GM18505 (cell line): Measurements from ENCODE around the gene SLIT3.

Source experiments
- ATAC-seq: cut with Tn5 transposase; IDR thresholded peaks from one replicate; pipeline ENCODE4 v1.9.1; 2021; ENCODE audit not compliant: unreplicated experiment
- POLR2A ChIP-seq: IDR thresholded peaks from 4 replicates; pipeline ENCODE4 v1.6.1; 2011; ENCODE audit warnings: borderline replicate concordance; ENCODE audit not compliant: insufficient read depth, insufficient read length; ENCODE audit errors: extremely low read depth

The SLIT3 gene

GRCh38 chr5:169012450-169012849 lies 288.5 kb downstream of the SLIT3 start:
- TF ChIP-seq POLR2A, result no peak

GRCh38 chr5:169011451-169011850 lies 289.5 kb downstream of the SLIT3 start:
- TF ChIP-seq POLR2A, result no peak
- no peak for ATAC-seq

More at GRCh38 chr5:169012450-169012849, 288.5 kb downstream of the SLIT3 start:
- no peak for ATAC-seq

- no peak for TF ChIP-seq POLR2A
- ATAC-seq, result no peak
Observed at GRCh38 chr5:169011009-169011408, 289.9 kb downstream of the SLIT3 start.

- TF ChIP-seq POLR2A, result no peak
- ATAC-seq, result no peak
Observed at GRCh38 chr5:169009123-169009522, 291.8 kb downstream of the SLIT3 start.

- TF ChIP-seq POLR2A, result no peak
- ATAC-seq, result no peak
Observed at GRCh38 chr5:169006842-169007790, 293.8 kb downstream of the SLIT3 start.

GRCh38 chr5:169004551-169004950 lies 296.4 kb downstream of the SLIT3 start:
- no peak for ATAC-seq
- no peak for TF ChIP-seq POLR2A

- no peak for ATAC-seq
Observed at GRCh38 chr5:169003721-169004541, 297.0 kb downstream of the SLIT3 start.

GRCh38 chr5:169002953-169003555 lies 297.9 kb downstream of the SLIT3 start:
- ATAC-seq, result no peak
- TF ChIP-seq POLR2A, result no peak

More at GRCh38 chr5:169003721-169004541, 297.0 kb downstream of the SLIT3 start:
- no peak for TF ChIP-seq POLR2A

GRCh38 chr5:169001394-169001793 lies 299.5 kb downstream of the SLIT3 start:
- no peak for TF ChIP-seq POLR2A

GRCh38 chr5:168995024-168995423 lies 305.9 kb downstream of the SLIT3 start:
- ATAC-seq, result no peak
- no peak for TF ChIP-seq POLR2A

More at GRCh38 chr5:169001394-169001793, 299.5 kb downstream of the SLIT3 start:
- no peak for ATAC-seq

- no peak for TF ChIP-seq POLR2A
- ATAC-seq, result no peak
Observed at GRCh38 chr5:168992687-168993086, 308.3 kb downstream of the SLIT3 start.

- TF ChIP-seq POLR2A, result no peak
- ATAC-seq, result no peak
Observed at GRCh38 chr5:168992016-168992415, 308.9 kb downstream of the SLIT3 start.

GRCh38 chr5:168991311-168991710 lies 309.6 kb downstream of the SLIT3 start:
- ATAC-seq, result no peak
- no peak for TF ChIP-seq POLR2A

GRCh38 chr5:168990679-168991078 lies 310.3 kb downstream of the SLIT3 start:
- no peak for TF ChIP-seq POLR2A
- no peak for ATAC-seq
